B cell (primary cell): Measurements from ENCODE around the gene CEP350.

Experiments
- EZH2 ChIP-seq: IDR thresholded peaks from 2 replicates; pipeline ENCODE4 v1.6.1; 2012; ENCODE audit warnings: borderline replicate concordance, low read depth, mild to moderate bottlenecking, moderate library complexity, low read length; ENCODE audit not compliant: insufficient read depth, poor library complexity, severe bottlenecking
- TF ChIP-seq, protein P1 (sequence below): fragments of 200-600 bp; IDR thresholded peaks from one replicate; pipeline ENCODE4 v1.8.0; 2022; ENCODE audit warnings: antibody characterized with exemption, mild to moderate bottlenecking

DNA sequence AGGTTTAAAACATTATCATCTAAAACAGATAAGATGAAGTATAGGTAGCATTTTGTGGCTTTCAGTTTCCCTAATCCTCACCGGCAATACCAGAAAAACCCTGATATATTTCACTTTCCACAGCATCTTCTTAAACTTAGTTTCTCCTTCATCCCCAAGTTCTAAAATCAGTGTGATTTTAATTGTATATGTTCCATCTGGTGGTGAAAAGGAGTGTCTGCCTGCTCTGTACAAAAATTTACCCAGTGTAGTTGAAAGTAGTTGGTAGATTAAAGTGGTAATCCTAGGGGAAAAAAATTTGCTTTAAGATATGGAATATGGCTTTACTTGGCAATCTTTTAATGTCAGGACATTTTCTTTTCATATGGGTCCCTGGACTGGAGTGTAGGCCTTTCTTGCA, 74.3 kb downstream of the CEP350 start:
- TF ChIP-seq, protein P1, sequence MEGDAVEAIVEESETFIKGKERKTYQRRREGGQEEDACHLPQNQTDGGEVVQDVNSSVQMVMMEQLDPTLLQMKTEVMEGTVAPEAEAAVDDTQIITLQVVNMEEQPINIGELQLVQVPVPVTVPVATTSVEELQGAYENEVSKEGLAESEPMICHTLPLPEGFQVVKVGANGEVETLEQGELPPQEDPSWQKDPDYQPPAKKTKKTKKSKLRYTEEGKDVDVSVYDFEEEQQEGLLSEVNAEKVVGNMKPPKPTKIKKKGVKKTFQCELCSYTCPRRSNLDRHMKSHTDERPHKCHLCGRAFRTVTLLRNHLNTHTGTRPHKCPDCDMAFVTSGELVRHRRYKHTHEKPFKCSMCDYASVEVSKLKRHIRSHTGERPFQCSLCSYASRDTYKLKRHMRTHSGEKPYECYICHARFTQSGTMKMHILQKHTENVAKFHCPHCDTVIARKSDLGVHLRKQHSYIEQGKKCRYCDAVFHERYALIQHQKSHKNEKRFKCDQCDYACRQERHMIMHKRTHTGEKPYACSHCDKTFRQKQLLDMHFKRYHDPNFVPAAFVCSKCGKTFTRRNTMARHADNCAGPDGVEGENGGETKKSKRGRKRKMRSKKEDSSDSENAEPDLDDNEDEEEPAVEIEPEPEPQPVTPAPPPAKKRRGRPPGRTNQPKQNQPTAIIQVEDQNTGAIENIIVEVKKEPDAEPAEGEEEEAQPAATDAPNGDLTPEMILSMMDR, result peak; percentile 32
- no peak for TF ChIP-seq EZH2
